SIG-M5 treated with dmso at 0.1 percent for 504 hours (cell line): ENCODE results near the gene ZNF780B.

Experiments
- DNase-seq: peaks from one replicate; lab custom pipeline; 2025; ENCODE audit not compliant: unreplicated experiment; lab: John Stamatoyannopoulos, UW

ZNF780B gene

GRCh38 chr19:39983695-39984300 lies 72.2 kb downstream of the ZNF780B start:
- DNase-seq: no peak

GRCh38 chr19:39982883-39983282 lies 73.1 kb downstream of the ZNF780B start:
- no peak for DNase-seq
